ENCODE measurements around the gene SORCS2.
"Not testable (repeated sequence)": the region's sequence is repeated elsewhere in the genome, so short reads cannot be mapped to it uniquely, and the experiment has no call there.

SORCS2 gene

DNA sequence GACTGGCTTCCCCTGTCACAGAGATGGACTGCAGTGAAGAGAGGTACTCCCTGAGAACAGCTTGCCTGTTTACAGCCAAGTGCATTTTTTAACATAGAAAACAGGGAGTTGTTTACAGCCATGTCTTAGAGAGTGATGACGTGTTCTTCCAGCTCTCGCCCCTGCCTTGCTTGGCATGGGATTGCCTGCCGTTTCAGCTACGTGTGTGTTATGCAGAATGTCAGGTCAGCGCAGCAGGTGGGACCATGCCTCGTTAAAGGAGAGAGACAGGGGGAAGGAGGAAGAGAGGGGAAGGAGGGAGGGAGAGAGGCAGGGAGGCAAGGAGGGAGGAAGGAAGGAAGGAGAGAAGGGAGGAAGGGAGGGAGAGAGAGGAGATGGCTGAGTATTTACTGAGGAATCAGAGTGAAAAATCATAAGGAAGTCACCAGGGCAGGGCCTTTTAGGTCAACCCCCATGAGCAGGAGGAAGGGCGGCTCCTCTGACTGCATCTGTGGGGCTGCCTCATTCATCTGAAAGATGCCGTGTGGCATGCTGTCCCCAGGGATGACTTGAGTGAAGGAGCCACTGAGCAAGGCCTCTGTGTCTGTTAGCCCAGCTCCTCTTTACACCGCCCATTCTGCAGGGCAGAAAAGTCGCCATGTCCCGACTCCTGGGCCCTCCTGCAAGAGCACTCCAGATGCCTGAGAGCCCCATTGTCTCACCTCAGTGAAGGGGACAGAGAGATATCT, 382.1 kb downstream of the SORCS2 start:
- no peak for TF ChIP-seq CTCF (IDR thresholded peaks at IDR 0.05; ENCODE audit: low read depth, low read length)

DNA sequence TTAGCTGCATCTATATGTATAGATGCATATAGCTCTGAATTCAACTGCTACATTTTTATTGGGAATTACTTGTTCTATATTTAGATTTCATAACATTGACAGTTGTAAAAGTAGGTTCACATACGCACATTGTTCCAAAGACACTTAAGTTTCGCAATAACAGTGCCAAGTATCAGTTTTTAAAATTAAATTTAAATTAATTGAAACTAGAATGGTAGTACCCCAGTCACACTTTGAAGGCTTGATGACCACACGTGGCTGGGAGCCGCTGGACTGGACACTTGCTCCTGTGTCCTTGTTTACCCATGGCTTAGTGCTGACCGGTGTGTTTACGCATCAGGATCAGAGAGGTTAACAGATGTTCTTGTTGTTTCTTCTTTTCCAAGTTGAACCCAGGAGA, 383.1 kb downstream of the SORCS2 start:
- no peak for TF ChIP-seq CTCF (IDR thresholded peaks at IDR 0.05; ENCODE audit: low read depth, low read length)
- no peak overlapping the region for H3K4me3 ChIP-seq (ENCODE audit: low read depth, low read length)

More for the DNA sequence above, 382.1 kb downstream of the SORCS2 start:
- H3K4me3 ChIP-seq (ENCODE audit: low read depth, low read length), result no peak overlapping the region

GRCh38 chr4:7577361-7578039, 385.2 kb downstream of the SORCS2 start:
- H3K4me3 ChIP-seq (ENCODE audit: low read depth, low read length), result not testable (repeated sequence)

- no peak overlapping the region for H3K4me3 ChIP-seq (ENCODE audit: low read depth, low read length)
- no peak for TF ChIP-seq CTCF (IDR thresholded peaks at IDR 0.05; ENCODE audit: low read depth, low read length)
These were observed 389.1 kb downstream of the SORCS2 start for GRCh38 chr4:7581477-7581876.

- TF ChIP-seq CTCF (IDR thresholded peaks at IDR 0.05; ENCODE audit: low read depth, low read length), result no peak
- H3K4me3 ChIP-seq (ENCODE audit: low read depth, low read length), result no peak overlapping the region
These were observed 390.2 kb downstream of the SORCS2 start for GRCh38 chr4:7582313-7583097.

- no peak overlapping the region for H3K4me3 ChIP-seq (ENCODE audit: low read depth, low read length)
- no peak for TF ChIP-seq CTCF (IDR thresholded peaks at IDR 0.05; ENCODE audit: low read depth, low read length)
These were observed 391.8 kb downstream of the SORCS2 start for GRCh38 chr4:7584098-7584497.

DNA sequence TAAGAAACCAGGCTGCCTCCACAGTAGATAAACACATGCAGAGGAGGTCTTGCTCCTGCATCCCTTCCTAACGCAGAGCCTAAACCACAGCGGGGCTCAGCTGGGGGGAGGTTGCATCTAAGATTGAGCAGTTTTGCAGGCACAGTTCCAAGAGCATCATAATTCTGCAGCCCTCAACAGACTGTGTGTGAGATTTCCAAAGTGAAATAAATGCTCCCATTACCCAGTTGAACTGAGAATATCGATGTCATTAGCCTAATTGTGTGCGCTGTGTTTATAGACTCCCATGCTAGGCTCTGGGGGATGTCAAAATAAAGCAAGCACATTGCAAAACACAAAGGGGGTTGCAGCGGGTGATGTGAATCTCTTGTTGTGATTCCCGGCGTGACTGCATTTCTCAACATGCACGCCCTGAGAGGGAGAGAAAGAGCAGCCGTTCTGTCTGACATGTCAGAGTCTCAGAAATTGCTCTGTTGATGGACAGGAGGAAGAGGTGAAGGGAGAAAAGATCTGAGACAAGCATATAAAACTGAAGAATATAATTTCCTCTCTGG, 392.3 kb downstream of the SORCS2 start:
- TF ChIP-seq CTCF (IDR thresholded peaks at IDR 0.05; ENCODE audit: low read depth, low read length), result no peak

More for the DNA sequence above, 392.3 kb downstream of the SORCS2 start:
- H3K4me3 ChIP-seq (ENCODE audit: low read depth, low read length), result no peak overlapping the region

Data from WI38 (cell line).